ENCODE data around the gene PCDHB3.

DNA sequence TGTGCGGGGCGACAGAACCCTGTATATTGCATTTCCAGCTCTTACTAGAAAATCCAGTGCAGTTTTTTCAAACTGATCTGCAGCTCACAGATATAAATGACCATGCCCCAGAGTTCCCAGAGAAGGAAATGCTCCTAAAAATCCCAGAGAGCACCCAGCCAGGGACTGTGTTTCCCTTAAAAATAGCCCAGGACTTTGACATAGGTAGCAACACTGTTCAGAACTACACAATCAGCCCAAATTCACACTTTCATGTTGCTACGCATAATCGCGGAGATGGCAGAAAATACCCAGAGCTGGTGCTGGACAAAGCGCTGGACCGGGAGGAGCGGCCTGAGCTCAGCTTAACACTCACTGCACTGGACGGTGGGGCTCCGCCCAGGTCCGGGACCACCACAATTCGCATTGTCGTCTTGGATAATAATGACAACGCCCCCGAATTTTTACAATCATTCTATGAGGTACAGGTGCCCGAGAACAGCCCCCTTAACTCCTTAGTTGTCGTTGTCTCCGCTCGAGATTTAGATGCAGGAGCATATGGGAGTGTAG is 35.5 kb downstream of the PCDHB3 start:
- TF ChIP-seq POLR2A (IDR thresholded peaks at IDR 0.05; ENCODE audit: low read length) (no peak), GATA1 (IDR thresholded peaks at IDR 0.05; ENCODE audit: low read depth, low read length) (no peak)
